ENCODE data around the gene BDKRB2.

BDKRB2 gene

GRCh38 chr14:96255501-96256366 is 51.1 kb downstream of the BDKRB2 start, which contains the start of gene BDKRB1:
BDKRB1 (plus strand) TSS chr14:96256210; CDS start chr14:96263683, 7,473 bp downstream.
- FAIRE-seq, result no peak

GRCh38 chr14:96256407-96256806 is 51.8 kb downstream of the BDKRB2 start:
- FAIRE-seq, result no peak

- FAIRE-seq, result no peak
Measured at GRCh38 chr14:96257056-96257455, 52.4 kb downstream of the BDKRB2 start.

GRCh38 chr14:96257900-96258299 is 53.3 kb downstream of the BDKRB2 start:
- FAIRE-seq, result no peak

- FAIRE-seq, result no peak
Measured at GRCh38 chr14:96260341-96260821, 55.7 kb downstream of the BDKRB2 start.

- no peak for FAIRE-seq
Measured at GRCh38 chr14:96261053-96261452, 56.4 kb downstream of the BDKRB2 start.

- no peak for FAIRE-seq
Measured at GRCh38 chr14:96261772-96262655, 57.4 kb downstream of the BDKRB2 start.

GRCh38 chr14:96263347-96264199 is 58.9 kb downstream of the BDKRB2 start:
- FAIRE-seq, result no peak

GRCh38 chr14:96264200-96264553 is 59.5 kb downstream of the BDKRB2 start:
- no peak for FAIRE-seq

GRCh38 chr14:96264853-96265252 is 60.2 kb downstream of the BDKRB2 start:
- no peak for FAIRE-seq

- no peak for FAIRE-seq
Measured at GRCh38 chr14:96265383-96266095, 60.9 kb downstream of the BDKRB2 start.

- FAIRE-seq, result no peak
Measured at GRCh38 chr14:96267336-96267735, 62.7 kb downstream of the BDKRB2 start.

- FAIRE-seq, result no peak
Measured at GRCh38 chr14:96267916-96268315, 63.3 kb downstream of the BDKRB2 start.

GRCh38 chr14:96268431-96269358 is 64.1 kb downstream of the BDKRB2 start:
- no peak for FAIRE-seq

- FAIRE-seq, result no peak
Measured at GRCh38 chr14:96269359-96269710, 64.7 kb downstream of the BDKRB2 start.

GRCh38 chr14:96270565-96271420 is 66.2 kb downstream of the BDKRB2 start:
- FAIRE-seq, result no peak

- FAIRE-seq, result no peak
Measured at GRCh38 chr14:96271421-96271762, 66.8 kb downstream of the BDKRB2 start.

- FAIRE-seq, result no peak
Measured at GRCh38 chr14:96272777-96273473, 68.3 kb downstream of the BDKRB2 start.

- FAIRE-seq, result no peak
Measured at GRCh38 chr14:96273629-96274028, 69.0 kb downstream of the BDKRB2 start.
